Measurements from ENCODE around the gene HSPA1L.
"Not testable (repeated sequence)": the region's sequence is repeated elsewhere in the genome, so short reads cannot be mapped to it uniquely, and the experiment has no call there.

The HSPA1L gene

GRCh38 chr6:31837369-31838113, 22.5 kb upstream of the HSPA1L start:
- DNase-seq (ENCODE audit: low read depth in 2 of 2, low spot score in 1 of 2): no peak

DNA sequence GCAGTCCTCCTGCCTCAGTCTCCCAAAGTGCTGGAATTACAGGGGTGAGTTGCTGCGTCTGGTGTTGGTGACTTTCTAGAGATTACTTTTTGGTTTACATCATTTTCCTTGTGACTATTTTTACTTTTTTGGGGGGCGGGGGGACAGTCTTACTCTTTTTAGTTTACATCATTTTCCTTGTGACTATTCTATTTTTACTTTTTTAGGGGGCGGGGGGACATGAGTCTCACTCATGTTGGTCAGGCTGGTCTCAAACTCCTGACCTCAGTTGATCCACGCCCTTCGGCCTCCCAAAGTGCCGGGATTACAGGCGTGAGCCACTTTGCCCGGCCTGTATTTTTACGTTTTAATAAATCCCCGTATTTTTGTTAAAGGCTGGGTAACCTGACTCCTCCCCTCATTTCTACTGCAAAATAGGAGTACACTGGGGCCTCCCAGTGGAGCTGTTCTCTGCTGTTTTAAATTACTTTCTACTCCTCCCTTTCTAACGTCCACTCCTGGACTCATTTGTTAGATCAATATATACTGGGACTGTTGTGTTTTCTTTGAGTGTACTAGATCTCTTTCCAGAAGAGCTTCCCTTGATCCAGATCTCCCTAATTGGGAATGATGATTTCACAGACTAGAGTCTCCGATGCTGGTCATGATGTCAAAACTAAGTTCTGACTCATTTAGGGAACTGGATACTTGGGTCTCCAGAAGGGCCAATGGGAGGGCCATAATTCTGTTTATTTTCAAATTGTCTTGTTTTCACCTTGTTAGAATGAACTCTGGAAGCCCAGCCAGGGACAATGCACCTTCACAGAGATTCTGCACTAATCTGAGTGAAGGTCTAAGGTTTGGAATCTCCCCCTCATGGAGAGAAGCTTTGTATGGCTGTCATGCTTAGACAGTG, 21.6 kb upstream of the HSPA1L start:
- DNase-seq (ENCODE audit: low read depth in 2 of 2, low spot score in 1 of 2): no peak

DNA sequence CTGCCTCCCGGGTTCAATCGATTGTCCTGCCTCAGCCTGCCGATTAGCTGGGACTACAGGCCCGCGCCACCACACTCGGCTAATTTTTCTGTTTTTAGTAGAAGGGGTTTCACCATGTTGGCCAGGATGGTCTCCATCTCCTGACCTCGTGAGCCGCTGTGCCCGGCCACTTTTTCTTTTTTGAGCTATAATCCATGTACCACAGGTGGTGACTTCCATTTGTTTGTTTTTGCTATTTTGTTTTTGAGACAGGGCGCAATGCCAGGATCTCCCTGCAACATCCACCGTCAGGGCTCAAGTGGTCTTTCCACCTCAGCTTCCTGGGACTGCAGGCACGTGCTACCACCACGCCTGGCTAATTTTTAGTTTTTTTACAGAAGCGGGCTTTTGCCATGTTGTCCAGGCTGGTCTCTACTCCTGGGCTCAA, 21.0 kb upstream of the HSPA1L start:
- no peak for DNase-seq (ENCODE audit: low read depth in 2 of 2, low spot score in 1 of 2)

DNA sequence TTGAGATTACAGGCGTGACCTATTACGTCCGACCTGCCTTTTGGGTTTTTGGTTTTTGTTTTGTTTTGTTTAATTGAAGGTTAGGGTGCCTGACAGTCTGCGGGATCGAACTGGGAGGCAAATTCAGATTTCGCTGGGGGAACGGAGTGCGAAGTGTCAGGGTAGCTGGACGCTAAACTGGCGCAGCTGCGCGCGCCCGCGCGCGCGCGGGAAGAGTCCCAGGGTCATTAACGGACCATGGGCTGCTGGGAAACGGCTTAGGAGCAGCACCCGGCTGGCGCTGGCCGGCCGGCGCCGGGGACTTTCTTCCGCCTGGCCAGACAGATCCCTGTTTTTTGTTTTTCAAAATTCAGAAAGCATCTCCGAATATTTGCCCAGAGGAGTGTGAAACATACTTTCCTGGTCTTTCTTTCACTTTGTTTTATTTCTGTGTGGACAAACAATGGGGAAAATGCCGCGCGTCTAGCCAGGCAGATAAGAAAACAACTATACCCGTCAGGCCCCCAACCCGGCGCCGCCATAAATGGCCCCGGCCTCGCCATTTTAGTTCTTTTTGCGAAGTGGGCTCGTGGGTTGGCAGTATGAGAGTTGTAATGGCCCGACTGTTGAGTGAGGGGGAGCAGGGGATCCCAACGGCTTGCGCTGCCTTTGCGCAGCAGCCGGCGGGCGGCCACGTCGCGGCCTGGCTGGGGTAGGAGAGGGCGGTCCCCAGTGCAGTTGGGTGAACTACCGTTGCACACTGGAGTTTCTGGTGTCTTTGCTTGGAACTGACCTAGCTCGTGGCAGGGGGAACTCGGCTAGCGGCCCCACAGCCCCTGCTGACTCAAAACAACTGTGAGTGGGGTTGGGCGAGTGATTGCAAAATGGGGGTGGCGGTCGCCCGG, 19.5 kb upstream of the HSPA1L start:
- peak; percentile 50 to 65 for DNase-seq (ENCODE audit: low read depth in 2 of 2, low spot score in 1 of 2)

DNA sequence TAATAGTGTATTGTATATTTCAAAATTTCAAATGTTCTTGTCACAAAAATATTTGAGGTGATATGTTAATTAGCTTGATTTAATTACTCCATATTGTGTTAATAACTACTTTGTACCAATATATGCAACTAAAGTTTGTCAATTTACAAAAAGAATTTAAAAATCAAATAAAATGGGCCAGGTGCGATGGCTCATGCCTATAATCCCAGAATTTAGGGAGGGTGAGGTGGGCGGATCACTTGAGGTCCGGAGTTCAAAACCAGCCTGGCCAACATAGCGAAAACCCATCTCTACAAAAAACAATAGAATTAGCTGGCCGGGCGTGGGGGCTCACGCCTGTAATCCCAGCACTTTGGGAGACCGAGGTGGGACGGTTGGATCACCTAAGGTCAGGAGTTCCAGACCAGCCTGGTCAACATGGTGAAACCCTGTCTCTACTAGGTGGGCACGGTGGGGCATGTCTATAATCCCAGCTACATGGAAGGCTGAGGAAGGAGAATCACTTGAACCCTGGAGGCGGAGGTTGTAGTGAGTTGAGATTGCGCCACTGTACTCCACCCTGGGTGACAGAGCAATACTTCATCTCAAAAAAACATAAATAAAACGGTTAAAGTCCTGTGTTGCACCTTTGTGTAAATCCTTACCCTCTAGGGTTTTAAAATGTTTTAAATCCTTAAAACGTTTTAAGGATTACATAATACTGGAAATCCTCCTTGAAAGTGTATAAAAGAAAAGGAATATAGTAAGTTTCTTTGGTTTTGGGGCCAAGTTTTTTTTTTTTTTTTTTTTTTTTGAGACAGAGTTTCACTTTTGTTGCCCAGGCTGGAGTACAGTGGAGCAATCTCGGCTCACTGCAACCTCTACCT, 16.5 kb upstream of the HSPA1L start:
- no peak for DNase-seq (ENCODE audit: low read depth in 2 of 2, low spot score in 1 of 2)

DNA sequence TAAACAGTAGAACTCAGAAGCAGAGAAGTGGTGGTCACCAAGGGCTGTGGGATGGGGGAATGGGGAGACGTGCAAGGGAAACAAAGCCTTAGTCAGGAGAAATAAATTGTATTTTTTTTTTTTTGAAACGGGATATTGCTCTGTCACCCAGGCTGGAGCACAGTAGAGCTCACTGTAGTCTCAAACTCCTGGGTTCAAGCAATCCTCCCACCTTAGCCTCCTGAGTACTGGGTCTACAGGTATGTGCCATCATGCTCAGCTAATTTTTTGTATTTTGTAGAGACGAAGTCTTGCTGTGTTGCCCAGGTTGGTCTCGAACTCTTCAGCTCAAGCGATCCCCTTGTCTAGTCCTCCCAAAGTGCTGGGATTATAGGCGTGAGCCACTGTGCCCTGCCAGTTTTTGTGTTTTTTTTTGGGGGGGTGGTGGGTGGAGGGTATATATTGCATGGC, 15.8 kb upstream of the HSPA1L start:
- no peak for DNase-seq (ENCODE audit: low read depth in 2 of 2, low spot score in 1 of 2)

- no peak for DNase-seq (ENCODE audit: low read depth in 2 of 2, low spot score in 1 of 2)
Observed at GRCh38 chr6:31829633-31830283, 14.7 kb upstream of the HSPA1L start.

- peak; percentile 75 to 83 for DNase-seq (ENCODE audit: low read depth in 2 of 2, low spot score in 1 of 2)
Observed at GRCh38 chr6:31827286-31828079, 12.4 kb upstream of the HSPA1L start, which contains the start of gene HSPA1B. HSPA1B (plus strand) TSS chr6:31827738; CDS start chr6:31827951, 213 bp downstream.

DNA sequence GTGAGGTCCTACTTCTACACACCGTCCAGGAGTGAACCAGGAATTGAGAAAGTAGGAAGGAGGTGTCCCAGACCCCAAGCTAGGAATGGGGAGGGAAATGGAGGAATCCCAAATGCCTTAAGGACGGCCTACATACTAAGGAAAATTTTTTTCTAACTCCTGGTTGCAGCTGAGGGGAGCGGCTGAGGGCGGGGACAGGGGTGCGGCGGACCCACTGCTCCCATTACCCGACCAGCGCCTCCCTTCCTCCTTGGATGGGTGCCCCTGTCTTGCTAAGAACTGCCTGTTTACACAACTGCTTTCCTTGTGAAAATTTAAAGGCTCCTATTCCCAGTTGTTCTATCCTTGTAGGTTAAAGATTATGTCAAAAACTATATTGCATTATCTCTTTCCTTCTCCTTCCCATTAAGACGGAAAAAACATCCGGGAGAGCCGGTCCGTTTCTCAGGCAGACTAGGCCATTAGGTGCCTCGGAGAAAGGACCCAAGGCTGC, 11.8 kb upstream of the HSPA1L start:
- DNase-seq (ENCODE audit: low read depth in 2 of 2, low spot score in 1 of 2): no peak

- DNase-seq (ENCODE audit: low read depth in 2 of 2, low spot score in 1 of 2): no peak
Observed at GRCh38 chr6:31825553-31825952, 10.5 kb upstream of the HSPA1L start.

GRCh38 chr6:31823592-31824196, 8.6 kb upstream of the HSPA1L start:
- not testable (repeated sequence) for DNase-seq (ENCODE audit: low read depth in 2 of 2, low spot score in 1 of 2)

DNA sequence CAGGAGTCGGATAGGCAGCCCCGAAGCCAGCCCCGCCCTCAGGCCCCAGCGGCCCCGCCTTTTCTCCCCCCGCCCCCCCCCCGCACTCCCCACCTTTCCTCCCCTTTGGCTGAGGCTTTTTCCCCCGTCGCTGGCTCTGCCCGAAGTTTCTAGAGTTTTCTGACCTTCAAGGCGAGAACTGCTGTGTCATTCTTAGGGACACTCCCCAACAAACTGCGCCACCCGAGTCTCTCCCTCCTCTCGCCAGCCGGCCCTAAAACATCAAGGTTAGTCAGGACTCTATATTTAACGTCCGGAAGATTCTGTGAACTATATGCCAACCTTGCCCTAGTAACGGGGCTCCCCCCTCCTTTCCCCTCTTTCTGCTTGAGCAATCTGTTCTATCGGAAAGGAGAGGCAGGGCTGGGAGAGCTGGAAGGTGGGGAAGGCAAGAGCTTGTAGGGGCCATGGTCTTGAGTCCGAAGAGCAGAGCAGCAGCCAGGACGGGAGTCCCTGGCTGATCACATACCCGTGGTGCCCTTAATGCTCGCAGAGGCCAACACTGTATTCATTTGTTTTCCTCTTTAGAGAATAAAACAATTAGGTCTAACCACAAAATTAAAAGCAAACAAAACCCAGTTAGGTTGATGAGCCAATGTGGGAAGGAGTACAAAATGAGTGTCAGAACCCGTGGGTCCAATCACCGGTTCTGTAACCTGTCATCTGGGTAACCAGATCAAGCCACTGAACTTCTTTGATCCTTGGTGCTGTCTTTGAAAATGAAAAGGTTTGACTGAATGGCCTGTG, 7.1 kb upstream of the HSPA1L start:
- peak in 1 of 2 donors; percentile 47 for DNase-seq (ENCODE audit: low read depth in 2 of 2, low spot score in 1 of 2)

GRCh38 chr6:31821301-31822035, 6.4 kb upstream of the HSPA1L start:
- no peak for DNase-seq (ENCODE audit: low read depth in 2 of 2, low spot score in 1 of 2)

DNA sequence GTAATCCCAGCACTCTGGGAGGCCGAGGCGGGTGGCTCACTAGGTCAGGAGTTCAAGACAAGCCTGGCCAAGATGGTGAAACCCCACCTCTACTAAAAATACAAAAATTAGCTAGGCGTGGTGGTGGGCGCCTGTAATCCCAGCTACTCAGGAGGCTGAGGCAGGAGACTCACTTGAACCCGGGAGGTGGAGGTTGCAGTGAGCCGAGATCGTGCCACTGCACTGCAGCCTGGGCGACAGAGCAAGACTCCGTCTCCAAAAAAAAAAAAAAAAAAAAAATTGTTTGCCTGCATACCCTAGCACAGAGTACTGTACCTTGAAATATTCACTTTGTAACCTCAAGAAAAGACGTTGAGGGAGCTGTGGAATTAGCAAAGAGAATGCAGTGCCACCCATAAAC, 5.3 kb upstream of the HSPA1L start:
- not testable (repeated sequence) for DNase-seq (ENCODE audit: low read depth in 2 of 2, low spot score in 1 of 2)

DNA sequence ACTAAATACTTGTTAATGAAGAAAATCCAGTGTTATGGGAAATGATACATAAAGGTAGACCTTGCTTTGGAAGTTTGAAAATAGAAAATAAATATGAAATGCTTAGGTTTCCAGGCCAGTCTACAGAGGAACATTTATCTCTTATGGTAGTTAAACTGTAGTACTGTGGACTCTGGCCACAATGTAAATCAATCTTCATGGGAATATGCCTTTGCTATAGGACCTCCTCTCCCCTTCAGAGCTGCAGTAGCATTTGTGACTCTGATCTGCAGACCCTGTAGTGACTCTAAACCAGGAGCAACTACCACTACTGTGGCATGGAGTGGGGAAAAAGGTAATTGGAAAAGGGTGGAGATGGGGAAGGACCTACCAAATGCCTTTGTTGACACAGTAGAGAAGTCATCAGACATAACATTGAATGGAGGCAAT, 4.8 kb upstream of the HSPA1L start:
- no peak for DNase-seq (ENCODE audit: low read depth in 2 of 2, low spot score in 1 of 2)

GRCh38 chr6:31817929-31818511, 2.9 kb upstream of the HSPA1L start:
- DNase-seq (ENCODE audit: low read depth in 2 of 2, low spot score in 1 of 2): not testable (repeated sequence)
